GM21381 (cell line): ENCODE data around the gene CACNA2D3.

Experiments
- ATAC-seq: cut with Tn5 transposase; IDR thresholded peaks from one replicate; pipeline ENCODE4 v1.9.1; 2021; ENCODE audit warnings: mild to moderate bottlenecking, moderate library complexity; ENCODE audit not compliant: unreplicated experiment

CACNA2D3 gene

GRCh38 chr3:54771050-54771449 is 648.7 kb downstream of the CACNA2D3 start:
- no peak for ATAC-seq

- ATAC-seq: no peak
Measured at GRCh38 chr3:54772051-54772450, 649.7 kb downstream of the CACNA2D3 start.

- ATAC-seq: no peak
Measured at GRCh38 chr3:54772746-54773145, 650.4 kb downstream of the CACNA2D3 start.

- ATAC-seq: no peak
Measured at GRCh38 chr3:54773271-54773670, 650.9 kb downstream of the CACNA2D3 start.

GRCh38 chr3:54776601-54777000 is 654.2 kb downstream of the CACNA2D3 start:
- no peak for ATAC-seq

GRCh38 chr3:54777141-54777540 is 654.8 kb downstream of the CACNA2D3 start:
- ATAC-seq: no peak

- ATAC-seq: no peak
Measured at GRCh38 chr3:54780336-54780735, 658.0 kb downstream of the CACNA2D3 start.

GRCh38 chr3:54781728-54782127 is 659.4 kb downstream of the CACNA2D3 start:
- no peak for ATAC-seq

GRCh38 chr3:54783611-54784010 is 661.3 kb downstream of the CACNA2D3 start:
- ATAC-seq: no peak

- ATAC-seq: no peak
Measured at GRCh38 chr3:54784021-54784420, 661.7 kb downstream of the CACNA2D3 start.

- no peak for ATAC-seq
Measured at GRCh38 chr3:54785976-54786375, 663.6 kb downstream of the CACNA2D3 start.

GRCh38 chr3:54790051-54790450 is 667.7 kb downstream of the CACNA2D3 start:
- no peak for ATAC-seq

GRCh38 chr3:54791501-54792156 is 669.3 kb downstream of the CACNA2D3 start:
- no peak for ATAC-seq

GRCh38 chr3:54792584-54792983 is 670.2 kb downstream of the CACNA2D3 start:
- no peak for ATAC-seq

GRCh38 chr3:54793171-54793570 is 670.8 kb downstream of the CACNA2D3 start:
- no peak for ATAC-seq

GRCh38 chr3:54797111-54797510 is 674.8 kb downstream of the CACNA2D3 start:
- ATAC-seq: no peak

GRCh38 chr3:54800478-54800877 is 678.1 kb downstream of the CACNA2D3 start:
- ATAC-seq: no peak

- no peak for ATAC-seq
Measured at GRCh38 chr3:54801977-54802376, 679.6 kb downstream of the CACNA2D3 start.

GRCh38 chr3:54810401-54810800 is 688.0 kb downstream of the CACNA2D3 start:
- ATAC-seq: no peak

- ATAC-seq: no peak
Measured at GRCh38 chr3:54814224-54814623, 691.9 kb downstream of the CACNA2D3 start.

GRCh38 chr3:54817628-54818027 is 695.3 kb downstream of the CACNA2D3 start:
- ATAC-seq: no peak

GRCh38 chr3:54818486-54818885 is 696.1 kb downstream of the CACNA2D3 start:
- ATAC-seq: no peak

- ATAC-seq: no peak
Measured at GRCh38 chr3:54818942-54819341, 696.6 kb downstream of the CACNA2D3 start.
